ENCODE data around the gene KCNAB1. TPM values are rescaled to one million over a fixed set of nuclear protein-coding genes. Genes with fewer than 3 reads are reported as not detected.

The KCNAB1 gene
- total and polyA plus RNA-seq, 2 donors (not counting 1 experiment from before 2014, with no cell fraction given), result not detected

- peaks cover 48% of the 10 kb centered on the region for H3K79me2 ChIP-seq (ENCODE audit: control insufficient read depth, insufficient read depth, low read length)
- 0% methylated on average over 9 of the region's 11 CpGs for WGBS (ENCODE audit: insufficient coverage)
- intact Hi-C loops (cut with micrococcal nuclease), result loop anchor here (2.0 kb wide), 2 partner anchors 526 to 582 kb away; no protein-coding TSS in a partner anchor
- no peaks in the 10 kb centered on the region for H3K27me3 ChIP-seq (replicated peaks in 1 of 4; ENCODE audit: control extremely low read depth in 1 of 4, control insufficient read depth in 3 of 4, insufficient read depth in 4 of 4, low read length in 3 of 4)
- peak overlapping the region; percentile 97 for H3K9ac ChIP-seq (ENCODE audit: low read length)
- H3K27ac Mint-ChIP-seq, result peak overlapping the region; percentile 94
- peak overlapping the region; percentile 19 to 86 for H3K27ac ChIP-seq (ENCODE audit: low read length in 2 of 2)
- peaks cover 14 to 16% of the 10 kb centered on the region in 2 donors for H3K4me1 ChIP-seq (ENCODE audit: control insufficient read depth in 2 of 2, insufficient read depth in 2 of 2, low read length in 2 of 2)
- peaks cover 4% of the 10 kb centered on the region for H4K20me1 ChIP-seq (ENCODE audit: control insufficient read depth, insufficient read depth, low read length, poor library complexity, severe bottlenecking)
- no peaks in the 10 kb centered on the region for H3K9me3 Mint-ChIP-seq (ENCODE audit: insufficient read depth)
- ChIA-PET POLR2A (interaction anchor here (0.7 to 1.9 kb wide), 5 partner anchors 10 to 620 kb away, joined by 3 to 16 read pairs (median 8); partner anchors contain the start of gene TIPARP), CTCF (interaction anchor here (0.7 to 3.0 kb wide), 16 partner anchors 9 to 749 kb away, joined by 3 to 30 read pairs (median 4); partner anchors contain the start of genes C3orf33 and TIPARP)
- DNase-seq (no peak), ATAC-seq (ENCODE audit: low read depth) (no peak)
- H2AFZ ChIP-seq (ENCODE audit: insufficient read depth, low read depth, low read length, poor library complexity, severe bottlenecking), result peak overlapping the region; percentile 100
- H3K4me1 Mint-ChIP-seq, result peaks cover 38% of the 10 kb centered on the region
- no peaks in the 10 kb centered on the region for H3K9me3 ChIP-seq (ENCODE audit: control extremely low read depth in 1 of 3, control insufficient read depth in 2 of 3, insufficient read depth in 1 of 3, low read length in 2 of 3)
- H3K4me2 ChIP-seq (replicated peaks; ENCODE audit: low read depth, low read length, poor library complexity, severe bottlenecking), result peak overlapping the region; percentile 84
- H3K4me3 ChIP-seq (ENCODE audit: control extremely low read depth in 1 of 5, extremely low read depth in 1 of 5, insufficient read depth in 1 of 5, low read depth in 2 of 5, low read length in 4 of 5), result peak overlapping the region; percentile 83 to 97 (median 90)
- peaks cover 0 to 31% of the 10 kb centered on the region in 2 experiments for H3K36me3 ChIP-seq (replicated peaks in 1 of 2; ENCODE audit: control extremely low read depth in 1 of 2, control insufficient read depth in 1 of 2, extremely low read depth in 1 of 2, insufficient read depth in 2 of 2, low read length in 1 of 2)
- TF ChIP-seq CTCF (IDR thresholded peaks at IDR 0.05), result no peak
- no peak for TF ChIP-seq EZH2 (IDR thresholded peaks at IDR 0.05; ENCODE audit: borderline replicate concordance, insufficient read depth, low read depth, low read length, poor library complexity, severe bottlenecking)
- peak overlapping the region; percentile 97 for H3K4me3 Mint-ChIP-seq
- no peaks in the 10 kb centered on the region for H3K27me3 Mint-ChIP-seq
Measured at GRCh38 chr3:156554515-156554841, 434.1 kb downstream of the KCNAB1 start.

Data from B cell (primary cell).